NCI-H460 (cell line): Measurements from ENCODE around the gene KCNJ13. TPM values are rescaled to one million over a fixed set of nuclear protein-coding genes. Genes with fewer than 3 reads are reported as not detected.
"Not testable (repeated sequence)": the region's sequence is repeated elsewhere in the genome, so short reads cannot be mapped to it uniquely, and the experiment has no call there.

Experiments
- DNase-seq: peaks from one replicate; pipeline ENCODE4 v3.0.0-alpha.2; 2016; ENCODE audit warnings: low read depth; ENCODE audit errors: extremely low read depth
- small RNA-seq, 2 experiments: library from RNA; depleted of rRNA; stranded (forward); fragments of <200 nt; gene quantifications; one replicate each; pipeline ENCODE3, GENCODE V24; 2014
- total RNA-seq: library from RNA; depleted of rRNA; stranded (reverse); fragments of >200 nt; shearing (Covaris generic); gene quantifications from 2 replicates; pipeline ENCODE4 v1.2.3, GENCODE V29; 2014; rRNA removed

The KCNJ13 gene
- total RNA-seq, 1 experiment from 2014 or later = 0.30 TPM

DNA sequence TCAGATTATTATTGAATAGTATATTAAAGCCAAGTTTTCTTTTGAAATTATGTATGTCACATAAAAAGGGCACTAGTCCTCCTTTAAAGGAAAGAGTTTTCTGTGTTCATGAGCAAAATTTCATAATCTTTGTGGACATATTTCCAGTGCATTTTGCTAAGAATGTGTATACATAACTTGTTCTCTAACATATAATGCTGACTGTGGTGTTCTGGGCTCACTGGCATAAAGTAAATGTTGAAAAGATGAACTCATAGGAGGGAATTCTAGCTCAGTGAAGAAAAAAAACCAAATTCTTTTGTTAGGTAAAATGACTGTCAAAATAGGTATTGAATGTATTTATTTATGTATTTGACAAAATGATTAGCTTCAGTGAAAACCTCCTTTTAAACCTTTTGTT, 6.2 kb downstream of the KCNJ13 start:
- DNase-seq = no peak

DNA sequence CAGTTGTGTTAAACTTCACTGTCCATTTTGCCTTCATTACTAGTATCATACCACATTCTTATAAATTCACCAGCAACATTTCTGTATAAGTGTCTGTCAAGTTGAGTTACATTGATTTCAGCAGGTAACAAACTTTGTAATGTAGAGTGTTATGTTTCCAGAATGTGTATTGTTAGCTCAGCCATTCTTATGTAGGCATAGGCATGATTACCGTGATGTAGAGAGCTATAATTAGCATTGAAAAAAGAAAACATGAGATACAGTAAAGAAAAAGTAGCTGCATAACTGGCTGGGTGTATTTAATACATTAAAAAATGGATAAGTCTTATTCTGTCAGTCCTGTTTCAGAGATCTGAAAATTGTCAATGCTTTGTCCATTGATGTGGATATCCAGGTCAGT, 8.5 kb downstream of the KCNJ13 start:
- no peak for DNase-seq

GRCh38 chr2:232761301-232761907, 15.0 kb downstream of the KCNJ13 start:
- peak; percentile 25 for DNase-seq

- no peak for DNase-seq
These were observed 18.5 kb downstream of the KCNJ13 start for GRCh38 chr2:232757905-232758304.

GRCh38 chr2:232750135-232750671, 26.2 kb downstream of the KCNJ13 start:
- no peak for DNase-seq

DNA sequence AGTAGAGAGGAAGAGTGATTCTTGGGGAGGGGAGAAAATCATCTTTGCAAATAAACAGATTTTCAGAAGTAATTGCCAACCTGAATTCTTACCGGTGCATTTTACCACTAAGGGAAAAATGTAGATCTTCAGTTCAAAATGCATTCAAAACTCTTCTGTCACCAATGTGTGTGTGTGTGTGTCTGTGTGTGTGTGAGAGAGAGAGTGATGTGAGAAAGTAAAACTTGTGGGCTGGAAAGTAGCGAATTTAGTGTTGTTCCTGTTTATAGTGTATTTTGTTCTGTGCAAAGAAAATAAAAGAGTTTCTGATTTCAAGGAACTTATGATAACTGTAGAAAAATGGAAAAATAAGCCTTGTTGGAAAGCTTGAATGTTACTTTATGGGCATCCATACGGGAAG, 27.0 kb downstream of the KCNJ13 start:
- DNase-seq = no peak

DNA sequence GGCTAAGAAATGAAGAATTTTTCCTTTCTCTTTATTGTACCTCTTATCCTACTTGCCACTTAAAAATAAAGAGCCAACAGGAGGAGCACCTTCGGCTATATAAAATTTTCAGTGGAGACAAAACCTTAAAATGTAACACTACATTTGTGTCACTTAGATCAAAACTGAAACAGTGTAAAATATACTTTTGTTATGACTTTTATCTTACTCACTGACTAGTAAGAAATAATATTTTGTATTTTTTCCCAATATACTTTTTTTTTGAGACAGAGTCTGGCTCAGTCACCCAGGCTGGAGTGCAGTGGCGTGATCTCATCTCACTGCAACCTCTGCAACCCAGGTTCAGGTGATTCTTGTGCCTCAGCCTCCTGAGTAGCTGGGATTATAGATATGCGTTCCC, 28.3 kb downstream of the KCNJ13 start:
- DNase-seq = no peak

DNA sequence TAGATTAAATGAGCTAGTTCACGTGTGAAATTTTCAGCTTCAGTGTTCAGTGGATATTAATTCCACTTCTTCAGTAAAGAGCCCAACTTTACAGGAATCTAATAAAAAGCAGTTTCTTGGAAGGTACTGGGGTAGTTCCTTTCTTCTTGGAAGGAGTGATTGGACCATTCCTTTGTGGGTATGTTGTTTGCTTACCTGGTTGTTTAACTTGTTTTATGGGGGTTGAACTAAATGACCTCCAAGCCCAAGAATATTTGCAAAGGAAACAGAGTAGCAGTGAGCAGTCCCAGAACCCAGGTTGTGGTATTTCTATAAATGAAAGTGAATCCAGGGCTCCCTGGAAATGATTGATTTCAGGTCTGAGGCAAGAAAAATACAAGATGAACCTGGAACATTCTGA, 31.4 kb downstream of the KCNJ13 start:
- DNase-seq = no peak

DNA sequence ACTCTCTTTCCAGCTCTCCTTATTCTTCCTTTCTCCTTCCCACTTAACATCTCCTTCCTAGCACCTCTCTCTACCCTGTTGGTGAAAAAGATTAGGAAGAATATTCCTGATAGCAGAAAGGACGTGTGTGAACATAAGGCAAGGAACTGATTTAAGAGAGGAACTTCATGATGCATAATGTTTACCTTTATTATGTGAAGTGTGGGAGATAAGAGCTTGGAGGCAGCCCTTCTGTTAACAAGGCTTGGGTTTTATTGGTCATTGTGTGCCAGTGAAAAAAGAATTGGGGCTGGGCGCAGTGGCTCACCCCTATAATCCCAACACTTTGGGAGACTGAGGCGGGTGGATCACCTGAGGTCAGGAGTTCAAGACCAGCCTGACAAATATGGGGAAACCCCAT, 34.4 kb downstream of the KCNJ13 start:
- DNase-seq = no peak

DNA sequence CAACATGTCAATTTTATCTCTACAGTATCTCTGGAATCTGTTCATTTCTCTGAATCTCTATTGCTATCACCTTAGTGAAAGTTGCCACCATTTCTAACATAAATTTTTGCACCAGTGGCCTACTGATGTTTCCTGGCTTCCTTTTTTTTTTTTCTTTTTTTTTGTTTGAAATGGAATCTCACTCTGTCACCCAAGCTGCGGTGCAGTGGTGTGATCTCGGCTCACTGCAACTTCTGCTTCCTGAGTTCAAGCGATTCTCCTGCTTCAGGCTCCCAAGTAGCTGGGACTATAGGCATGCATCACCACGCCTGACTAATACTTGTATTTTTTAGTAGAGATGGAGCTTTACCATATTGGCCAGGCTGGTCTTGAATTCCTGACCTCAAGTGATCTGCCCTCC, 35.1 kb downstream of the KCNJ13 start:
- DNase-seq = no peak

DNA sequence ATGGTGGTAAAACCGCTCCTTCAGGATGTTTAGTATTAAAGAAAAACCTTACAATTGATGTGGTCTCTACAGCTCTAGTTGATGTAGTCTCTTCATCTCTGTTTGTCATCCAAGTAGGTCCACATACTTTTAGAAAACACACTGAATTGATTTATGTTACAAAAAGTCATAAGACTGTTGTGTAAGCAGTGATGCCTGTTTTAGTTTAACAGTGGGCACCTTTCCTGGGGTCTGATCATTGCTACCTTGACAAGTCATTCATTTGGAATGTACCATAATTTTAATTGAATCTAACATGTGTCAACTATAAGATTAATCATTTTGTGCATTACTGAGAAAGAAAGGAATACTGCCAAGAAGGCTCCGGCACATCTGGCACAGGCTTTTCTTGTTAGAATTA, 44.9 kb downstream of the KCNJ13 start:
- no peak for DNase-seq

GRCh38 chr2:232728785-232729184, 47.6 kb downstream of the KCNJ13 start:
- no peak for DNase-seq

DNA sequence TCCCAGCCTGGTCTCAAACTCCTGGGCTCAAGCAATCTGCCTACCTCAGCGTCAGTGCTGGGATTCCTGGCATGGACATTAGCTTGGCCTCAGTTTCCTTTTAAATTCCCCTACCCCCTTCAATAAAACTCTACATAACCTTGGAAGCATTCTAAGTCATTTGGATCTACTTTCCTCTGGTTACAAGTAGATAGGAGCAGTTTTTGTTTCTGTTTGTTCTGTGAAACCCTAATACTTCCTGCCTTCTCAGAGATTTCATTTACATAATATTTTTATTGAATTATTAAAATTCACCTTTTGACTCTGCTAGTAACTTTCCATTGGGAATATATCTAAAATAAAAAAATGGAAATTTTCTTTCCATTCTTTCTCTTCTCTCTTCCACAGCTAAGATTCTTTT, 53.3 kb downstream of the KCNJ13 start:
- DNase-seq = no peak

GRCh38 chr2:232721882-232722281, 54.5 kb downstream of the KCNJ13 start:
- DNase-seq = no peak

GRCh38 chr2:232721261-232721660, 55.1 kb downstream of the KCNJ13 start:
- no peak for DNase-seq

DNA sequence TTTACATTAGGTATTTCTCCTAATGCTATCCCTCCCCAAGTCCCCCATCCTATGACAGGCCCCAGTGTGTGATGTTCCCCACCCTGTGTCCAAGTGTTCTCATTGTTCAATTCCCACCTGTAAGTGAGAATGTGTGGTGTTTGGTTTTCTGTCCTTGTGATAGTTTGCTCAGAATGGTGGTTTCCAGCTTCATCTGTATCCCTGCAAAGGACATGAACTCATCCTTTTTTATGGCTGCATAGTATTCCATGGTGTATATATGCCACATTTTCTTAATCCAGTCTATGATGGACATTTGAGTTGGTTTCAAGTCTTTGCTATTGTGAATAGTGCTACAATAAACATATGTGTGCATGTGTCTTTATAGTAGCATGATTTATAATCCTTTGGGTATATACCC, 56.3 kb downstream of the KCNJ13 start:
- not testable (repeated sequence) for DNase-seq

Small RNA genes within 50 kb of the gene (small RNA-seq; reads per million reads assigned to genes)
- 0 reads per million in 2 experiments for gene RNU6-107P

Other genes with a start within 250 kb of the KCNJ13 start
- not detected in 2 replicates for gene CHRNG, start 236.9 kb downstream of the KCNJ13 start, total RNA-seq
- gene TIGD1, start 226.0 kb downstream of the KCNJ13 start, total RNA-seq = 17.6 and 17.7 TPM in 2 replicates
- 59.7 and 67.1 TPM in 2 replicates for gene EIF4E2, start 225.9 kb downstream of the KCNJ13 start, total RNA-seq
- gene EFHD1, start 143.0 kb downstream of the KCNJ13 start, total RNA-seq = 0.10 TPM in 1 of 2 replicates, not detected in the other
- gene GIGYF2, start 79.2 kb downstream of the KCNJ13 start, total RNA-seq = 51.4 and 64.3 TPM in 2 replicates
- 2.8 and 3.1 TPM in 2 replicates for gene SNORC, start 93.7 kb upstream of the KCNJ13 start, total RNA-seq
- 3.2 and 3.4 TPM in 2 replicates for gene NGEF, start 236.7 kb upstream of the KCNJ13 start, total RNA-seq